Stimulated activated CD4-positive, alpha-beta T cell treated with anti-CD3 and anti-CD28 coated beads, Interleukin-15, amount 100 ng/mL, for 24 hours (primary cell): ENCODE results near the gene HPS1.
"Not testable (repeated sequence)": the region's sequence is repeated elsewhere in the genome, so short reads cannot be mapped to it uniquely, and the experiment has no call there.

Source experiments
- DNase-seq: peaks from one replicate; pipeline ENCODE4 v3.0.0-alpha.2; 2020

The HPS1 gene

DNA sequence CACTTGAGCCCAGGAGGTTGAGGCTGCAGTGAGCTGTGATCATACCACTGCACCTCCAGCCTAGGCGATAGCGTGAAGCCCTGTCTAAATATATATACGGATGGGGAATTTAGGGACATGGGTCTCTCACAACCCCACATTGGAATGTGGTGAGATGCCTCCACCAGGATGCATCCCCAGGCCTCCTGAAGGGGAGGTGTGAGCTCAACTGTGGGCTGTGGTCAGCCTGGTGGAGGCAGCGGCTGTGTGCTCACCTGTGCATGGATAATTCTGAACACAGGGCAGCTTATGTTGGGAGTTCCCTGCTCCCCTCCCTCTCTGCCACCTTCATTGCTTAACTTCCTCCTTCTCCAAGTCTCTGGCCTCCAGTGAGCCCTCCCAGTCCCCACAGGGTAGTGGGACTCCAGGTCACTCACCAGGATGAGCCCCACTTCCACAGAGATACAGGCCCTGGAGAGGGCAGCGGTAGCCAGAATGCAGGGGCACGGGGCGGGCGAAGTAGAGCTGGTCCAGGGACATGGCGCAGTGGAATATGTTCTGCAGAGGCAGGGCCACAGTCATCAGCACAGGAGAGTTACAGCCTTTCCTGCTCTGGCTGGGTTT, 62.1 kb downstream of the HPS1 start:
- no peak for DNase-seq

GRCh38 chr10:98383869-98384268, 62.9 kb downstream of the HPS1 start:
- DNase-seq = no peak

- DNase-seq = not testable (repeated sequence)
Observed at GRCh38 chr10:98383134-98383667, 63.5 kb downstream of the HPS1 start.

GRCh38 chr10:98382691-98383101, 64.0 kb downstream of the HPS1 start:
- DNase-seq = no peak

DNA sequence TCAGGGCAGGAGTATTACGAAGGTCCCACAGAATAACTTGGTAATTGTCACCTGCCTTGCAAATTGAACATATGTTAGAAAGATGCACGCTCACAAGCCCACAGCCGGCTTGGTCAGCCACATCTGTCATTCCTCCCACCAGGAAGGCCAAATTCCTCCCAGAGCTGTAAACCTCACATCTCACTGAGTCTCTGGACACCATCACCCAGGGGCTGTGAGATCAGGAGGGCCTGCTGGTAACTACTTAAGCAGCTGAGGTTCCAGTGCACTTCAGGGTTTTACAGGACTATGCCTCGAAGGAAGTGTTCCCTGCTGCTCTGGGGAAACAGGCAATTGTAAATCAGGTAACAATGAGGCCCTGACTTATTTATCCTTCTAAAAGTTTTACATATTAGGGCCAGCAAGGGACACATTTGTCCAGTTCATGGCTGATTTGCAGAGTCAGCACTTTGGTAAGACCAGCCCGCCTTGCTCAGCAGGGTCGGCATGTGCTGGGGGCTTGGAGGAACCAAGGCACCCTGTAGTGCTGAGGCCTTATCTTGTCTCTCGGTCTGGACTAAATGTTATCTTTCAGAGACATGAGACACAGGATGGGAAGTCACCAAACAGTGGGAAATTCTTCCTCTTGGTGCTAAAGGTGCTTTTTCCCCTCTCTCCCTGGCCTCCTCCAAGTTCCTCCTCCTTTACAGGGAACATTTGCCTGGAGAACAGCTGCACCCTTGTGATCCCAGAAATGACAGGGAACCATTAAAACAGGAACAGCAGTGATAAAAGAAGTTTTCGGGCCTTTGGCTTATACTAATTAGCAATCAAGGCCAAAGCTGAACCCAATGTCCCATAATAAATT, 66.0 kb downstream of the HPS1 start:
- DNase-seq = no peak

GRCh38 chr10:98378722-98379121, 68.0 kb downstream of the HPS1 start:
- DNase-seq = no peak

GRCh38 chr10:98377536-98377935, 69.2 kb downstream of the HPS1 start:
- DNase-seq = no peak

DNA sequence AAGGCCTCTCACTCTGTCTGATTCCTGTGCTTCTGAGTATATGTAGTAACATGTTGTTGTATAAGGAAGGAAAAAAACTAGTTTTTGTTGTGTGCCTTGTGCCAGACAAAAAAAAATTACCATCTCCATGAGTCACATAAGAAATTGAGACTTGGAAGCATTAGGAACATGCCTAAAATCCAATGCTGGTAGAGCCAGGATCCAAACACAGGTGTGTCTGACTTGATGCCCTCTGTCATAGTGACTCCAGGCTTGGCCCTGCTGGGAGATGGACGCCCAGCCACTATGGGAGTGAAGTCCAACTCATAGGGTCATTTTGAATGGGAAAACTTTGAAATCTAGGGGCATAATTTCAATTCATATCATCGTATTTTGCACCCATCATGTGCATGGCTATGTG, 69.7 kb downstream of the HPS1 start:
- DNase-seq = no peak

- DNase-seq = no peak
Observed at GRCh38 chr10:98376485-98376884, 70.2 kb downstream of the HPS1 start.

- DNase-seq = no peak
Observed at GRCh38 chr10:98374217-98374985, 72.3 kb downstream of the HPS1 start.

DNA sequence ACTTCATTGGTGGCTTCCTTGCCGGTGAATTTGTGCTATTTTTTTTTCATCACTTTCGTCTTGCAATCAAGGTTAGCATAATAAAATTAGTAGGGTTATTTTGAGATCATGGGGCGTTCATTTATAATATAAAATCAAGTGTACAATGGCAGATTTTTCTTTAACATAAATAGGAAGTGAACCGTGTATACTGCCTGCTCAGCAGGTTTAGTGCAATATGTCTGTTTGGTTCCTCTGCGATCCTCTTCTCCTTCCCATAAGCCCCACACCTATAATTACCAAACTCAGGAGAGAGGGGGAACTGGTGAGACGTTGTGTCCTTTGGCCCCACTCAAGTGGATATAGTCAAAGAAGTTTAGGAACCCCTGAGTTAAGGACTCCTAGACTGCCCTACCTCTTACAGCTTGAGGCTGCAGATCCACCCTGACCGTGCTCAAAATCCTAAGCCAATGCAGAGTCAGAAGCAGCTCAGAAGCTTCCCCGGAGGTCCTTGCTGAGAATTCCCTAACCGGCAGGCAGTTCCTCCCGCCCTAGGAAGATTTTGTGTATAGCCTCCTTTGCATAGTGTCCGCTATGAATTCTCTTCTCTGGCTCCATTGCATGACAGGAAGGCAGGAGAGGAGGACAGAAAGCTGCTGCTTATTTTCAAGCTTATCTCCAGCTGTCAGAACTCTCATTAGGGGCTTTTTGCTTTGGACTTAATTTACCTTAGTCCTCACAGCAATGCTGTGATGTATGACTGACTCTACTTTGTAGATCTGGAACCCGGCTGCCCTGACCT, 73.3 kb downstream of the HPS1 start:
- no peak for DNase-seq

DNA sequence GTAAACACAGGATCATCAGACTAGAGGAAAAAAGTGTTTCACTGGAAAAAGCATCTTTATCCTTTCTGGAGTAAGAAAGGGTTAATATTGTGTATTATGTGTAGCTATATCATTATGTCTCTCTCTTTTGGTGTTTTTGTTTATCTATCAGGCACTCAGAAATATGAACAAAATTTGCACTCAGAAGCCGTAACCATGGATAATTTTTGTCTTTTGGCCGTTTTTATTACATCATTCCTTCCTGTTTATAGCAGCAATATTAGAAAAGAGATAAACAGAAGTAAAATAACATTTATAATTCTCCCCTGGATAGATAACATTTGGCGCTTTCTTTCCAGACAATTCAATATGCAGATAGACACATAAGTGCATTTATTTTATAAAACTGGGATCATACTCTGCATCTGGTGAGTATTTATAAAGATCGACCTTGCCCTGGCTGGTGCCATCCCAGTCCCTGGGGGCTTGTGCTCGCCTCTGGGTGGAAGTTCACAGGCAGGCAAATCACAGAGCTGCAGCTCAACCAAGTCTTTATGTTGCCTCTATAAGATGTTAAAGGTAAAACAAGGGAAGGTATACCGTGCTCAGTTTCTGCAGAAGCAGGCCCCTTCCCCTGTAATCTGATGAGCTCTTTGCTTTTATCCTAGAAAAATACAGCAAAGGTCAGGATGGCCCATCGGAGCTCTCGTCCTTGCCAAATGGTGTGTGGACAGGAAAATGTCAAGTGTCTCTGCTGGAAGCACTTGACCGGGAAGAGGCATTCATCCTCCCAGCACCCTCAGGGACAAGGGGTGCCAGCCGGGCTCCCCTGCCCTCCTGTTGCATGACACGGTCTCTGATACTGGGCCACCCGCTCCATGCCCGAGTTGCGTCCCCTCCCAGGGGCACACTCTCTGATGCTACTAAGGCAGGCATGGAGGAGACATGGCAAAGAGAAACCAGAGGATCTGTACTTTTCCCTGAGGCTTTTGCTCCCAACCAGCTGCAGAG, 75.6 kb downstream of the HPS1 start:
- no peak for DNase-seq

DNA sequence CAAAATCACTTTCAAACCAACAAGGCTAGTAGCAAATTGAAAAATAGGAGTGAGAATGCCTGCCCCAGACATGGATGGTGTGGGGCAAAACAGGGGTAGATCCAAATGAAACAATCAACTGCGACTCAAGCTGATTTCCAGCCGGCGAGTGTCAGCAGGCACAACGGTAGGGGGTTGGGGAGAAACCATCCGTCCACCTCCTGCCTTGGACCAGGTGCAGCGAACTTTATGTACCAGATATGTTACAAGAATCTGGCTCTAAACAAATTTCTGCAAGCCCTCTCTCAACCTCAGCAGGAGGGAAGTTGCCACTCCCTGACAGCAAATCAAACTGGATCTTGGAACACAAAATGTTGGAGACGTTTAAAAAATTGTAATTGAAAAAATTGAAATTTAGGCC, 76.9 kb downstream of the HPS1 start:
- DNase-seq = no peak

DNA sequence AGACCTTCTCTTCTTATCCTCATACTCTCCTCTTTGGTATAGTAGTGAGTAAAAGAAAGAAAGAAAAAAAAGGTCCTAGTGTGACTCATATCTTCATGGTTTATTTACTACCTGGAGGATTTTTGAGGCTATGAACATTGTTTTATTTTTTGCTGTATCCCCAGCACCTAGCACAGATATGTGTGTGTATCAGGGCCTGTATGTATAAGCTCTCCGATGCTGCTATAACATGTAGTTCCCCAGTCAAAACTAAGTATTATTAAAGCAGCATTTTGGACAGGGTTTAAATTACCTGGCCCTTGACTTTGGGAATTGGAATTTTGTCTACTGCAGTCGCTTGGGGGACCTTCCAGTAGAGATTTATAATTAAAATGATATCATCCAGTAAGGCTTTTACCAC, 78.1 kb downstream of the HPS1 start:
- no peak for DNase-seq

DNA sequence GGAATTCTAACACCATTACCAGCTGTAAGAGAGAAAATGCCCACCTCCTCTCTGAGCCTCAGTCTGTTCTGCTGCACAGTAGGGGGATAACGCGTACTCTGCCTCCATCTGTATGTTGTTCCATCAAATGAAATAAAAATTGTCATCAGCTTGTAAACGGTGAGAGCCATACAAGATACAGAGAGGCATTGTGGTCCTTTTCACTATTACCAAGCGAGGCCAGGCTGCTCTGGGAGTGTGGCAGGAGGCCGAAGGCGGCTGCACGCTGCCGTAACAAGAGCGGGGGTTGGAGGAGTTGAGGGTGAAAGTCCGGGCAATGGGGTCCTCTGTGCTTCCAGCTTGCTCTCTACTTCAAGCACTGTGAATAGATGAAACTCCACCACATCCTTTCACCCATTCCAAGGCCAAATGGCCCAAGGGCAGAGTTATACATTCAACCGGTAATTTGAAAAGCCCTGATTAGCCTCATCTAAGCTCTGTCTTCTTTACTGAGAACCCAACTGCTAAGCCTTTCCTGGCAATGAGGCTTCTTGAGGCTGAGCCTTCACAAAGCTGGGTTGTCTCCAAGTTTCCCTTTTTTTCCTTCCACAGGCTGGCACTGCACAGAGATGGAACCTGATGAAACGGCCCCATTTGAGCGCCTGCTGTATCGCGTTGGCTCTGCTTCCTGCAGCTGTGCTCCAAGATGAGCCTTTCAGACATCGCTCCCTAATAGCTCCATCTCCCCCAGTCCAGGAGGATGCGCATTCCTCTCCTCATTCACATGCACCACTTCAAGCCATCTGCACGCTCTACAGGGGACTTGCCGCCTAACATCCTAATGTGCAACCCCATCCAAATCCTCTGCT, 78.9 kb downstream of the HPS1 start:
- no peak for DNase-seq
